Measurements from ENCODE around the gene CDSN.
"Not testable (repeated sequence)": the region's sequence is repeated elsewhere in the genome, so short reads cannot be mapped to it uniquely, and the experiment has no call there.

Gene CDSN, protein sequence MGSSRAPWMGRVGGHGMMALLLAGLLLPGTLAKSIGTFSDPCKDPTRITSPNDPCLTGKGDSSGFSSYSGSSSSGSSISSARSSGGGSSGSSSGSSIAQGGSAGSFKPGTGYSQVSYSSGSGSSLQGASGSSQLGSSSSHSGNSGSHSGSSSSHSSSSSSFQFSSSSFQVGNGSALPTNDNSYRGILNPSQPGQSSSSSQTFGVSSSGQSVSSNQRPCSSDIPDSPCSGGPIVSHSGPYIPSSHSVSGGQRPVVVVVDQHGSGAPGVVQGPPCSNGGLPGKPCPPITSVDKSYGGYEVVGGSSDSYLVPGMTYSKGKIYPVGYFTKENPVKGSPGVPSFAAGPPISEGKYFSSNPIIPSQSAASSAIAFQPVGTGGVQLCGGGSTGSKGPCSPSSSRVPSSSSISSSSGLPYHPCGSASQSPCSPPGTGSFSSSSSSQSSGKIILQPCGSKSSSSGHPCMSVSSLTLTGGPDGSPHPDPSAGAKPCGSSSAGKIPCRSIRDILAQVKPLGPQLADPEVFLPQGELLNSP

DNA sequence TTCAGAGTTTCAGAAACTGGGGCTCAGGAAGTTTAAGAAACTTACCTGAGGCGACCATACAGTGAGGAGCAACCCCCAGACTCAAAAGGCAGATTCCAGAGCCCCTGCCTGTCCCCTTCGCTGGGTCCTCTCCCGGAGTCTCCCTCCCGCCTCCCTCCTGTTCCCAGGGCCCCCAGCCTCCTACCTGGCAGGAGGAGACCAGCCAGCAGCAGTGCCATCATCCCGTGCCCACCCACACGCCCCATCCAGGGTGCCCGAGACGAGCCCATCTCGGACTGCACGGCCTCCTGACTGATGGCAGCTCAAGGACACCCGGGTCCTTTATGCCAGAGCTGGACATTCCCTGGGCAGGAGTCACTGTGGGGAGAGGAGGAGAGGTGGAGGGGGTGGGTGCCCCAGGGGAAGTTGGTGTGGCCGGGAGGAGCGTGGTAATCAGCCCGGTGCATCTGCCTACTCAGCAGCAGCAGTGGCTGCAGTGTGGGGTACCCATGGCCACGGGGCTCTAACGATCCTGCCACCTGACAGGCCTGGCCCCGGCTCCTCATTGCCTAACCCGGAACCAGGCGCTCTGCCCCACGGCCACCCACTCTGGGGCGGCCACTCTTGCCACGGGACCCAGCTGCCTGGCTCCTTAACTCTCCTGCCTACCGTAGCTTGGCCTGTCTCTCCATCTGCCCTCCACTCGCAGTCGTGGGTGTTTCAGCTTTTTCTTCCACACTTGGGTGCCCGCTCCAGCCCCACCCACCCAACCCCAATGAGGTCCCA is at the start of gene CDSN:
Gene CDSN (minus strand): TSS at position 296 of the 765 bp plus-strand sequence. CDS start 27 bp downstream, at position 269.
- TF ChIP-seq, protein P1, sequence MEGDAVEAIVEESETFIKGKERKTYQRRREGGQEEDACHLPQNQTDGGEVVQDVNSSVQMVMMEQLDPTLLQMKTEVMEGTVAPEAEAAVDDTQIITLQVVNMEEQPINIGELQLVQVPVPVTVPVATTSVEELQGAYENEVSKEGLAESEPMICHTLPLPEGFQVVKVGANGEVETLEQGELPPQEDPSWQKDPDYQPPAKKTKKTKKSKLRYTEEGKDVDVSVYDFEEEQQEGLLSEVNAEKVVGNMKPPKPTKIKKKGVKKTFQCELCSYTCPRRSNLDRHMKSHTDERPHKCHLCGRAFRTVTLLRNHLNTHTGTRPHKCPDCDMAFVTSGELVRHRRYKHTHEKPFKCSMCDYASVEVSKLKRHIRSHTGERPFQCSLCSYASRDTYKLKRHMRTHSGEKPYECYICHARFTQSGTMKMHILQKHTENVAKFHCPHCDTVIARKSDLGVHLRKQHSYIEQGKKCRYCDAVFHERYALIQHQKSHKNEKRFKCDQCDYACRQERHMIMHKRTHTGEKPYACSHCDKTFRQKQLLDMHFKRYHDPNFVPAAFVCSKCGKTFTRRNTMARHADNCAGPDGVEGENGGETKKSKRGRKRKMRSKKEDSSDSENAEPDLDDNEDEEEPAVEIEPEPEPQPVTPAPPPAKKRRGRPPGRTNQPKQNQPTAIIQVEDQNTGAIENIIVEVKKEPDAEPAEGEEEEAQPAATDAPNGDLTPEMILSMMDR (IDR thresholded peaks at IDR 0.05; ENCODE audit: insufficient read depth, low read depth, low read length, missing control alignments), result no peak
- no peak for DNase-seq (ENCODE audit: low read depth)
- no peak within 1 kb of the TSS for H3K4me3 ChIP-seq (ENCODE audit: low read depth, low read length)

DNA sequence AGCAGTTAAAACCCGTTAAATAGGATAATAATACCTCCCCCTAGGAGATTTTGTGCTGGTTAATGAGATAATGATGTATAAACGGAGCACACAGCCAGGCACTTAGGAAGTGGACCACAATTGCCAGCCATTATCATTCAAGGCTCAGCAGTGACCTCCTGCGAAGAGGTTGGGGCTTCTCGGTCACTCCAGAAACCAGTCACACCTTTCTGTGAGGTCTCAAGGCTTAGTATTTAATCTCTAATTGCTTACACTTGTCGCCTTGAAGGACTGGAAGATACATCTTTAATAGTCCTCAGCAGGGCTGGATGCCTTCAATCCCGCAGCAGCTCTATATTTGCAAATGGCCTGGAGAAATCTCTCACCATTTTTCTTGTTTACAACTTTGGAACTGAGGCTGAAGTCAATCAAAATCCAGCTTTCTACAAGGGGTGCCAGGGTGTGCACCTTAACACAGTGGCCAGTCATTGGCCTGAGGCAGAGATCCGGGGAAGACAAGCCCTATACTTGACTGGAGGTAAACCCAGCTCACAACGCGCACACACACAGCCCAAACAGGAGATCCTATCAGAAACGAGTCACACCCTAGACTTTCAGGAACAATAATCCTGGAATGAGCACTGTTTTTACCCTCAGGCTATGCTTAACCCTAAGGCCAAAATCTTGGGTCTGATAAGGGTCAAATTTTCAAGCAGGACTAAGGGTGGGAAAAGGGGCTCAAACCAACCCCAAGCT is 49.0 kb upstream of the CDSN start:
- TF ChIP-seq, protein P1 (IDR thresholded peaks at IDR 0.05; ENCODE audit: insufficient read depth, low read depth, low read length, missing control alignments), result no peak
- no peak overlapping the region for H3K4me3 ChIP-seq (ENCODE audit: low read depth, low read length)
- DNase-seq (ENCODE audit: low read depth), result no peak

DNA sequence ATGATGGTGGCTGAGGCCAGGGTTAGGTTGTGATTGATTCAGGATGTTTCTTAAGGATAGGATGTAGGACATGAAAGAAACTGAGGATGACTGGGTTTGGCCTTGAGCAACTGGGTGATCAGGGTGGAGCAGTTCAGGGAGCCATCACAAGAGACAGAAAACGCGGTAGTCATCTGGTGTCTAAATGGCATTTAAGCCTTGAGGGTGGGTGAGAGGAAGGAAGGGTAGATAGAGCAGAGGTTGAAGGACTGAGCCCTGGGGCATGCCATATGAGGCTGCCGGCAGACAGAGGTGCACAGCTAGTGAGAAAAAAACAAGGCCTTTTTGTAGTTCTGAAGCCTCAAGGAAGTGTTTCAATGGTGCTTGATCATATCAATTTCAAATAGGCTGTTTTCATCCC is 48.4 kb upstream of the CDSN start:
- no peak for DNase-seq (ENCODE audit: low read depth)
- H3K4me3 ChIP-seq (ENCODE audit: low read depth, low read length), result no peak overlapping the region
- TF ChIP-seq, protein P1 (IDR thresholded peaks at IDR 0.05; ENCODE audit: insufficient read depth, low read depth, low read length, missing control alignments), result no peak

DNA sequence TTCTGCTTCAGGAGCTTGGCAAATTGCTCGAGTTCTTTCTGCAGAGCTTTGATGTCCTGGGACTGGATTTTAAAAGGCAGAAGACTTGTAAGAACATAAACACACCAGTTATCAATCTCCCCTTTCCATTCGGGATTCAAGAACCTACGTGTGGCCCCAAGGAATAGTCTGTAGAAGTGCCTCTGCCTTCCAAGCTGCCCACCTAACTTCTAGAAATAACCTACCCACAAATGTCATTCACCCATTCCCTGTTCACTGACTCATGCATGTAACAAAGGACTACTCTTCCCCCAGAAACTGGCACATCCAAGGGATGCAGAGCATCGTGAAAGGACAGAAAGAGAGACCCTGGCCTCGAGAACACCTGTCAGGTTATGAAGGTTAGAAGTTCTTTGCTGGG is 45.7 kb upstream of the CDSN start:
- no peak overlapping the region for H3K4me3 ChIP-seq (ENCODE audit: low read depth, low read length)
- TF ChIP-seq, protein P1 (IDR thresholded peaks at IDR 0.05; ENCODE audit: insufficient read depth, low read depth, low read length, missing control alignments), result no peak

DNA sequence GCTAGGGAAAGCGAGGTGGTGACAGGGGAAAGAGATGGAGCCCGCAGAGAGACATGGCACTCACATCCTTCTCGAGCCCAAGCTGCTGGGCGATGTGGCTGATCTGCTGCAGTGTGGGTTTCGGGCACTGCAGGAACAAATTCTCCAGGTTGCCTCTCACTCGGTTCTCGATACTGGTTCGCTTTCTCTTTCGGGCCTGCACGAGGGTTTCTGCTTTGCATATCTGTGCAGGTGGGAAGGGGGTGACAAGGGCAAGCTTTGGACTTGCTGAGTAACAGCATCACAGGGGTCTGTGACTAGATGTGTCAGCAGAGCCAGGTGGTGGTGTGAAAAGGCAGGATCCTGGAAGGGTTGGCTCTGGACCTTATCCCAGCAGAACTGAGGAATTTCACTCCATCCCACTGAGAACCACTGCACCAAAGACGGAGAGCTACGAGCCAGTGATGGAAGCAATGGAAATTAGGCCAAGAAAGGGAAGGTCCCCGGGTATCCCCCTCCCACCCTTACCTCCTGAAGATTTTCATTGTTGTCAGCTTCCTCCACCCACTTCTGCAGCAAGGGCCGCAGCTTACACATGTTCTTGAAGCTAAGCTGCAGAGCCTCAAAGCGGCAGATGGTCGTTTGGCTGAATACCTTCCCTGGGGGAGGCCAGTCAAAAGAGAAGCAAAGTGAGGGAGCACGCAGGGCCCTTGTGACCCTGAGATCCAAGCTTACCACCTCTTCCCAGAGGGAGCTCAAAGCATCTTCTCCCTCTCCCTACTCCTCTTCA is 45.0 kb upstream of the CDSN start:
- H3K4me3 ChIP-seq (ENCODE audit: low read depth, low read length), result peak overlapping the region; percentile 25
- peak; percentile 88 for DNase-seq (ENCODE audit: low read depth)

More for the DNA sequence above, 45.7 kb upstream of the CDSN start:
- DNase-seq (ENCODE audit: low read depth), result no peak

DNA sequence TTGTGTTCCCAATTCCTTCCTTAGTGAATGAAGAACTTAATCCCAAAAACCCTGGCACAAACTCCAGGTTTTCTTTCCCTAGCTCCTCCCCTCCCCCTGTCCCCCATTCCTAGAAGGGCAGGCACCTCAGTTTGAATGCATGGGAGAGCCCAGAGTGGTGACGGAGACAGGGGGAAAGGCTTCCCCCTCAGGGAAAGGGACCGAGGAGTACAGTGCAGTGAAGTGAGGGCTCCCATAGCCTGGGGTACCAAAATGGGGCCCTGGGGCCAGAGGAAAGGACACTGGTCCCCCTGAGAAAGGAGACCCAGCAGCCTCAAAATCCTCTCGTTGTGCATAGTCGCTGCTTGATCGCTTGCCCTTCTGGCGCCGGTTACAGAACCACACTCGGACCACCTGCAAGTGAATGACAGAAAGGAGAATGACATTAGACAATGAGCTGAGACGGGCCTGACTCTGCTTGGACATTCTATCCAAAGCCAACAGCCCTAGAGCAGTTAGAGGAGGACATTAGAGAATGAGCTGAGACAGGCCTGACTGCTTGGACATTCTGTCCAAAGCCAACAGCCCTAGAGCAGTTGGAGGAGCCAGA is 44.3 kb upstream of the CDSN start:
- not testable (repeated sequence) for DNase-seq (ENCODE audit: low read depth)
- H3K4me3 ChIP-seq (ENCODE audit: low read depth, low read length), result peak overlapping the region; percentile 16

DNA sequence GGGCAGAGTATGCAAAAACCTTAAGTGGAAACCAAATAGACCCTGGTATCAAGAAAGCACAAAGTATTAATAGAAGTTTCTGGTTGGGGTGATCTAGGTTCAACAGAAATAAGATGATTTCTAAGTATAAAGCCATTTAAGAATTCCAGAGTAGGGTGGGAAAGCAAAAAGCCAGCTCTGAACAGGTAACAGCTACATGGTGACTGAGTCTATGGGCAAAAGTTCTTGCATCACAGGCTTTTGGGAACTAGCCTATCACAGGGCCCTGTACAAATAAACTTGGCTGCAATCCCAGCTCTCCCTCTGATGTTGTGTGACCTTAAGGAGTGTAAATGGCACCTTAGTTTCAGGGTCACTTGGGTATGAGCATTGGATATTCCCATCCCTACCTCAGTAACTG is 43.7 kb upstream of the CDSN start:
- peak overlapping the region; percentile 13; the same call in 1 of the 2 replicates for H3K4me3 ChIP-seq (ENCODE audit: low read depth, low read length)
- peak; percentile 33 for DNase-seq (ENCODE audit: low read depth)
- TF ChIP-seq, protein P1 (IDR thresholded peaks at IDR 0.05; ENCODE audit: insufficient read depth, low read depth, low read length, missing control alignments), result no peak

Data from GM12865 (cell line).